ENCODE data around the gene DTNA.

DNA sequence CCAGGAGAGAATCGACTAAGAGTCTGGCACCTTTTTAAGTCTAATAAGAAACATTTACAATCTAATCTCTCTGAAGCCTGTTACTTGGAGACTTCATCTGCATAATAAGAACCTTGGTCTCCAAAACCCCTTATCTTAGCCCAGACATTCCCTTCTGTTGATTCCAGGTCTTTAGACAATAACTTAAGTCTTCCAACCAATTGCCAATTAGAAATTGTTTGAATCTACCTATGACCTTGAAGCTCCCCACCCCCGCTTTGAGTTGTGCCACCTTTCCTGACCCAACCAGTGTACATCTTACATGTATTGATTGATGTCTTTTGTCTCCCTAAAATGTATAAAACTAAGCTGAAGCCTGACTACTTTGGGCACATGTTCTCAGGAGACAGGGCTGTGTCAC lies 49.5 kb upstream of the DTNA start:
- TF ChIP-seq CTCF (IDR thresholded peaks at IDR 0.05): no peak
- no peak for TF ChIP-seq POLR2AphosphoS5 (IDR thresholded peaks at IDR 0.05)

Measured in prostate gland (tissue), 2 donors.